ENCODE results near the gene MR1. TPM values are rescaled to one million over a fixed set of nuclear protein-coding genes. Genes with fewer than 3 reads are reported as not detected.

MR1 gene
- 6.6 TPM for total RNA-seq (2021; ENCODE audit: unreplicated experiment)
- polyA plus RNA-seq (2012): 5.4 and 6.1 TPM in 2 replicates
- Bru-seq, nascent RNA: percentile 54 among the genes with signal in this experiment
- BruChase-seq, experiment 1, labeled RNA remaining after a 6-hour chase: percentile 77 among the genes with signal in this experiment
- BruChase-seq, experiment 2, labeled RNA remaining after a 2-hour chase: percentile 62 among the genes with signal in this experiment
- long read RNA-seq, full-length matches to known transcripts: 9 of 16 reads
- long read RNA-seq, partial matches to known transcripts: 2 of 16 reads
- long read RNA-seq, other reads (novel, unspliced or antisense): 5 of 16 reads

DNA sequence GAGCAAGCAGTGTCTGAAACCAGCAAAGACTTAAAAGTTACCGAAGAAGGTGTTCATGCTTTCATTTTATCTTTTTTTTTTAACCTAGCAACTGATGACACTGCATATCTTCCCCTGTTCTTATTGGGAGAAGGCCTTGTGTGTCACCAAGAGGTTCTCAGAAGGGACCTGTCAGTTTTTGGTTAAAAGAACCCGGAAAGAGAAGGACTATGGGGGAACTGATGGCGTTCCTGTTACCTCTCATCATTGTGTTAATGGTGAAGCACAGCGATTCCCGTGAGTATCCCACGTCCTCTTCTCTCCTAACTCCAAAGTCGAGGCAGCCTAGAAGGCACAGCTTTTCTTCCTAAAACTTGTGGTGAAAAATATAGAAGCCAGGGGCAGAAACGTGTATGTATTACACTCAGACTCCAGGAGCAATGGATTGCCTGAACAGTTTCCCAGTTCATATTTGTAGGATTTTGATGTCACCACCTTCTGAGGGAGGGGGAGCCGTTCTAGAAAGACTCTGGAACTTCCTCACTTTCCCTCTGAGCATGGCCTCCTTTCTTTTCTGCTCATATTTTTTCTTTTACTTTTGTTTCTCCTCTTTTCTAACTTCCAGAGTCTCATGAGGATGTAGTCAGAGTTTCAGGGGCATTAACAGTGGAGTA is at the start of gene MR1:
Gene MR1 (plus strand): TSS at position 185 of the 653 bp plus-strand sequence. CDS start 25 bp downstream, at position 210.
- DNase-seq (ENCODE audit: low read depth, low spot score) (peak; percentile 81), ATAC-seq (peak; percentile 81)
- POLR2A ChIA-PET: interaction anchor here (0.9 to 1.7 kb wide), 3 partner anchors 10 to 77 kb away, joined by 3 to 13 read pairs (median 3); no protein-coding TSS in a partner anchor
- Histone ChIP-seq H3K27ac (ENCODE audit: low read depth, low read length) (peak within 1 kb of the TSS; percentile 9), H3K4me2 (ENCODE audit: low read length) (peak within 1 kb of the TSS; percentile 76), H3K4me1 (ENCODE audit: control insufficient read depth in 1 of 2, insufficient read depth in 2 of 2, low read length in 2 of 2) (peaks cover 2 to 18% of the 10 kb centered on the region in 2 experiments; a peak in 3 of 4 replicates), H3K9ac (ENCODE audit: low read length) (peak within 1 kb of the TSS; percentile 56), H3K79me2 (ENCODE audit: insufficient read depth, low read length) (no peaks in the 10 kb centered on the region), H4K20me1 (ENCODE audit: insufficient read depth) (no peaks in the 10 kb centered on the region), H3K4me3 (replicated peaks in 1 of 2; ENCODE audit: low read depth in 1 of 2, low read length in 2 of 2) (peak within 1 kb of the TSS; percentile 49 to 59), H2AFZ (ENCODE audit: low read depth, low read length, poor library complexity, severe bottlenecking) (peak within 1 kb of the TSS; percentile 56), H3K9me3 (ENCODE audit: control insufficient read depth in 1 of 2, insufficient read depth in 1 of 2, low read depth in 1 of 2, low read length in 2 of 2) (no peaks in the 10 kb centered on the region), H3K9me2 (ENCODE audit: insufficient read depth) (no peaks in the 10 kb centered on the region), H3K36me3 (ENCODE audit: control insufficient read depth in 1 of 2, insufficient read depth in 2 of 2, low read length in 2 of 2) (no peaks in the 10 kb centered on the region), H3K27me3 (ENCODE audit: insufficient read depth, low read length) (no peaks in the 10 kb centered on the region)
- CTCF ChIA-PET: no interaction called here
- RAD21 ChIA-PET (ENCODE audit: low non-redundant PET in 1 of 2, low total read pairs in 2 of 2, uncharacterized antibody in 2 of 2, unreplicated experiment in 2 of 2): no interaction called here
- TF ChIP-seq SIN3A (IDR thresholded peaks at IDR 0.05; ENCODE audit: low read depth) (no peak), SP1 (IDR thresholded peaks at IDR 0.05; ENCODE audit: low read depth) (peak; percentile 6; the same call in 1 of the 2 replicates), SRF (IDR thresholded peaks at IDR 0.05; ENCODE audit: low read depth) (no peak), ELF1 (IDR thresholded peaks at IDR 0.05; ENCODE audit: borderline replicate concordance, low read depth) (peak; percentile 36; the same call in 1 of the 2 replicates), FOSL1 (IDR thresholded peaks at IDR 0.05; ENCODE audit: low read depth) (no peak), EZH2phosphoT487 (IDR thresholded peaks at IDR 0.05; ENCODE audit: borderline replicate concordance) (no peak), JUND (IDR thresholded peaks at IDR 0.05) (no peak), POLR2AphosphoS5 (IDR thresholded peaks at IDR 0.05; ENCODE audit: low read depth, low read length) (peak; percentile 76), YY1 (IDR thresholded peaks at IDR 0.05; ENCODE audit: extremely low read depth, insufficient replicate concordance, low read depth, low read length) (peak; percentile 11)
- TF ChIP-seq, protein P1, sequence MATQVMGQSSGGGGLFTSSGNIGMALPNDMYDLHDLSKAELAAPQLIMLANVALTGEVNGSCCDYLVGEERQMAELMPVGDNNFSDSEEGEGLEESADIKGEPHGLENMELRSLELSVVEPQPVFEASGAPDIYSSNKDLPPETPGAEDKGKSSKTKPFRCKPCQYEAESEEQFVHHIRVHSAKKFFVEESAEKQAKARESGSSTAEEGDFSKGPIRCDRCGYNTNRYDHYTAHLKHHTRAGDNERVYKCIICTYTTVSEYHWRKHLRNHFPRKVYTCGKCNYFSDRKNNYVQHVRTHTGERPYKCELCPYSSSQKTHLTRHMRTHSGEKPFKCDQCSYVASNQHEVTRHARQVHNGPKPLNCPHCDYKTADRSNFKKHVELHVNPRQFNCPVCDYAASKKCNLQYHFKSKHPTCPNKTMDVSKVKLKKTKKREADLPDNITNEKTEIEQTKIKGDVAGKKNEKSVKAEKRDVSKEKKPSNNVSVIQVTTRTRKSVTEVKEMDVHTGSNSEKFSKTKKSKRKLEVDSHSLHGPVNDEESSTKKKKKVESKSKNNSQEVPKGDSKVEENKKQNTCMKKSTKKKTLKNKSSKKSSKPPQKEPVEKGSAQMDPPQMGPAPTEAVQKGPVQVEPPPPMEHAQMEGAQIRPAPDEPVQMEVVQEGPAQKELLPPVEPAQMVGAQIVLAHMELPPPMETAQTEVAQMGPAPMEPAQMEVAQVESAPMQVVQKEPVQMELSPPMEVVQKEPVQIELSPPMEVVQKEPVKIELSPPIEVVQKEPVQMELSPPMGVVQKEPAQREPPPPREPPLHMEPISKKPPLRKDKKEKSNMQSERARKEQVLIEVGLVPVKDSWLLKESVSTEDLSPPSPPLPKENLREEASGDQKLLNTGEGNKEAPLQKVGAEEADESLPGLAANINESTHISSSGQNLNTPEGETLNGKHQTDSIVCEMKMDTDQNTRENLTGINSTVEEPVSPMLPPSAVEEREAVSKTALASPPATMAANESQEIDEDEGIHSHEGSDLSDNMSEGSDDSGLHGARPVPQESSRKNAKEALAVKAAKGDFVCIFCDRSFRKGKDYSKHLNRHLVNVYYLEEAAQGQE (IDR thresholded peaks at IDR 0.05; ENCODE audit: low read depth): no peak
- TF ChIP-seq, protein P2, sequence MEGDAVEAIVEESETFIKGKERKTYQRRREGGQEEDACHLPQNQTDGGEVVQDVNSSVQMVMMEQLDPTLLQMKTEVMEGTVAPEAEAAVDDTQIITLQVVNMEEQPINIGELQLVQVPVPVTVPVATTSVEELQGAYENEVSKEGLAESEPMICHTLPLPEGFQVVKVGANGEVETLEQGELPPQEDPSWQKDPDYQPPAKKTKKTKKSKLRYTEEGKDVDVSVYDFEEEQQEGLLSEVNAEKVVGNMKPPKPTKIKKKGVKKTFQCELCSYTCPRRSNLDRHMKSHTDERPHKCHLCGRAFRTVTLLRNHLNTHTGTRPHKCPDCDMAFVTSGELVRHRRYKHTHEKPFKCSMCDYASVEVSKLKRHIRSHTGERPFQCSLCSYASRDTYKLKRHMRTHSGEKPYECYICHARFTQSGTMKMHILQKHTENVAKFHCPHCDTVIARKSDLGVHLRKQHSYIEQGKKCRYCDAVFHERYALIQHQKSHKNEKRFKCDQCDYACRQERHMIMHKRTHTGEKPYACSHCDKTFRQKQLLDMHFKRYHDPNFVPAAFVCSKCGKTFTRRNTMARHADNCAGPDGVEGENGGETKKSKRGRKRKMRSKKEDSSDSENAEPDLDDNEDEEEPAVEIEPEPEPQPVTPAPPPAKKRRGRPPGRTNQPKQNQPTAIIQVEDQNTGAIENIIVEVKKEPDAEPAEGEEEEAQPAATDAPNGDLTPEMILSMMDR (IDR thresholded peaks at IDR 0.05 in 2 of 3, conservative IDR thresholded peaks at IDR 0.05 in 1 of 3; ENCODE audit: borderline replicate concordance in 1 of 3, insufficient read depth in 1 of 3, low read depth in 2 of 3, low read length in 2 of 3): no peak
- BruUV-seq (replicated peaks): TSS peak; percentile 73
- intact Hi-C loops (cut with micrococcal nuclease): no loop called here

Data from HCT116 (cell line).